GM19395 (cell line): ENCODE measurements around the gene APAF1.
"Not testable (repeated sequence)": the region's sequence is repeated elsewhere in the genome, so short reads cannot be mapped to it uniquely, and the experiment has no call there.

ENCODE experiments used
- ATAC-seq: cut with Tn5 transposase; IDR thresholded peaks from one replicate; pipeline ENCODE4 v1.9.1; 2021; ENCODE audit warnings: mild to moderate bottlenecking, moderate library complexity; ENCODE audit not compliant: unreplicated experiment

Gene APAF1

GRCh38 chr12:98754095-98754494 lies 109.0 kb downstream of the APAF1 start:
- peak; percentile 99 for ATAC-seq

- not testable (repeated sequence) for ATAC-seq
These were observed 110.8 kb downstream of the APAF1 start for GRCh38 chr12:98755855-98756254.

GRCh38 chr12:98757455-98757854 lies 112.4 kb downstream of the APAF1 start:
- no peak for ATAC-seq

GRCh38 chr12:98758331-98758730 lies 113.2 kb downstream of the APAF1 start:
- no peak for ATAC-seq

GRCh38 chr12:98763656-98764055 lies 118.6 kb downstream of the APAF1 start:
- ATAC-seq: no peak

- ATAC-seq: no peak
These were observed 122.2 kb downstream of the APAF1 start for GRCh38 chr12:98767248-98767647.

GRCh38 chr12:98769068-98769467 lies 124.0 kb downstream of the APAF1 start:
- ATAC-seq: no peak

GRCh38 chr12:98770230-98770629 lies 125.1 kb downstream of the APAF1 start:
- no peak for ATAC-seq

- no peak for ATAC-seq
These were observed 127.0 kb downstream of the APAF1 start for GRCh38 chr12:98771811-98772752.

GRCh38 chr12:98772818-98773217 lies 127.7 kb downstream of the APAF1 start:
- ATAC-seq: no peak

- ATAC-seq: no peak
These were observed 135.2 kb downstream of the APAF1 start for GRCh38 chr12:98780261-98780660.

GRCh38 chr12:98783420-98783819 lies 138.3 kb downstream of the APAF1 start:
- no peak for ATAC-seq
